ENCODE results near the gene STOM. TPM values are rescaled to one million over a fixed set of nuclear protein-coding genes. Genes with fewer than 3 reads are reported as not detected.

Gene STOM
- polyA plus RNA-seq, 1 donor = 42.1 TPM

Other genes starting within 250 kb of the STOM start
- 47.0 TPM for gene RAB14, start 168.4 kb downstream of the STOM start, polyA plus RNA-seq (ENCODE audit: insufficient read length)
- 293 TPM for gene GSN, start 102.1 kb downstream of the STOM start, polyA plus RNA-seq (ENCODE audit: insufficient read length)
- 9.1 TPM for gene GGTA1, start 129.6 kb upstream of the STOM start, polyA plus RNA-seq (ENCODE audit: insufficient read length)